NCI-H510A (cell line): ENCODE data around the gene SYCE3.
"Not testable (repeated sequence)": the region's sequence is repeated elsewhere in the genome, so short reads cannot be mapped to it uniquely, and the experiment has no call there.

Experiments used
- DNase-seq: peaks from one replicate; lab custom pipeline; 2025; lab: John Stamatoyannopoulos, UW

SYCE3 gene, protein sequence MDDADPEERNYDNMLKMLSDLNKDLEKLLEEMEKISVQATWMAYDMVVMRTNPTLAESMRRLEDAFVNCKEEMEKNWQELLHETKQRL

DNA sequence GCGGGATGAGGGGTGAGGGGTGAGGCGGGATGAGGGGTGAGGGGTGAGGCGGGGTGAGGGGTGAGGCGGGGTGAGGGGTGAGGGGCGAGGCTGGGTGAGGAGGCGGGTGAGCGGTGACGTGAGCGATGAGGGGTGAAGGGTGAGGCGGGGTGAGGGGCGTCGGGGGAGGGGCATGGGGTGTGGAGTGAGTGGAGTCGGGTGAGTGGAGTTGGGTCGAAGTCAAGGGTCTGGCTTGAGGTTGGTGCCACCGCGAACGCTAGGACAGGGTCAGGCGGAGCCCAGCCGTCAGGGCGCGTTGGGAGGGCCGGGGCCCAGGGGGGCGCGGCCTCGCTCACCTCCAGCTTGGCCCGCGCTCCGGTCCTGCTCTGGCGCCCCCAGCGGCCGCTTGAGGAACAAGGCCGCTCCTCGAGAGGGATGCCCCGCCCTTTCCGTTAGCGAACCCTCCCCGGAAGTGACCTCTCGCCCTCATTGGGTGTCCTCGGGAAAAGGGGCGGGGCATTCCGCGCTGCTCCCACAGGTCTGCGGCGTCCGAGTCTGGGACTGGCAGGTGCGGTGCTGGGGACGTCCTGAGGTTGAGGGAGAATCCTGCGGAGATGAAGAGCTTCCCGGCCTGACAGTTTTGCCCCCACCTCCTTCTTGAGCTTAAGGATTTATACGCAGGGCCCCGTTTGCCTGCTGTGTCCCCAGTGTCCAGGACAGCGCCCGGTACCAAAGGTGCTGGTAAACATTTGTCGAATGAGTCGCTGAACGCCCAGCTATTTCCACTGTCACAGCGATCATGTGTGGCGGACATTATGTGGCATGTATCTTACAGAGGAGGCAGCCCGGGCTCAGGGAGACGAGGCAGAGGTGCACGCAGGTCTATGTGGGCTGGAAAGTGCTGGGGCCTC is at the start of gene SYCE3:
Gene SYCE3 (minus strand): TSS at position 397 of the 890 bp plus-strand sequence. CDS start 6,514 bp downstream, outside the sequence.
- peak; percentile 88 for DNase-seq

DNA sequence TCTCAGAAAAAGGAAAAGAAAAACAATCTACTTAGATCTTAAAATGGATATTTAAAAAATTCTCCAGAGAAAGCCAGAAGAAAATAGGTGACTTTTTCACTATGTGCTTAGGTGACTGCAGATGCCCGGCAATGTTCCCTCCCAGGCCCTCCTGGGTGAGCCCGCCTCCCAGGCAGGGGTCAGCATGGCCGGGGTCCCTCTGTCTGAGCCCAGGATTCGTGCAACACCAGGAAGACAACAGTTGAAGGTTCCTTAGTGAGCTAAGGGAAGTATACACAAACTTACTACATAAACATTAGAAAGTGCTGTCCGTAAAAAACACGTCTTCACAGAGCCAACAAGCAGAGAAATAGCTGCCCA is 49.4 kb upstream of the SYCE3 start:
- no peak for DNase-seq

DNA sequence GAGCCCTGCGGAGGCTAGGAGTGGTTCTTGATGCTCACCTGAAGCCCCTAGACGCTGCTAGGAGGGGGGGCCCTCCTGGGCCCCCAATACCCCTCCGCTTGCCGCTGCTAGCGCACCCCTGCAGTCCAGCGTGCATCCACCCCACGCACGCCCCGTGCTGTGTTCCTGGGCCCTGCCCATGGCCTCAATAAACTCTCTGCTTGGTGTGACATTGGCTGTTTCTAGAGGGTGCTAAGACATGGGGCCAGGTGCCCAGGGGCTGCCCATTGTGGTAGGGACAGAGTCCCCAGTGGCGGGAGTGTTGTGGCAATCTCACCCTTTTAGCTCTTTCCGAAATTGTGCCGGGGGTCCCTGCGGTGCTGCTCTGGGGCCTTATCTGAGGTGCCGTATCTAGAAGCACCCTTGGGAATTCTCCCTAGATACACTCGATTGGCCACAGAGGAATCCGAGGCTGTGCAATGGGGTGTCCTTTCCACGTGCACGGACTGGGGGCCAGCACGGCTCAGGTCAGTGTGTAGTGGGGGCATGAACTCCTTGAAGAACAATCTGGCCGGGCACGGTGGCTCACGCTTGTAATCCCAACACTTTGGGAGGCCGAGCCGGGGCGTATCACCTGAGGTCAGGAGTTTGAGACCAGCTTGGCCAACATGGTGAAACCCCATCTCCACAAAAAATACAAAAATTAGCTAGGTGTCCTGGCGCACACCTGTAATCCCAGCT is 48.8 kb upstream of the SYCE3 start:
- DNase-seq = no peak

DNA sequence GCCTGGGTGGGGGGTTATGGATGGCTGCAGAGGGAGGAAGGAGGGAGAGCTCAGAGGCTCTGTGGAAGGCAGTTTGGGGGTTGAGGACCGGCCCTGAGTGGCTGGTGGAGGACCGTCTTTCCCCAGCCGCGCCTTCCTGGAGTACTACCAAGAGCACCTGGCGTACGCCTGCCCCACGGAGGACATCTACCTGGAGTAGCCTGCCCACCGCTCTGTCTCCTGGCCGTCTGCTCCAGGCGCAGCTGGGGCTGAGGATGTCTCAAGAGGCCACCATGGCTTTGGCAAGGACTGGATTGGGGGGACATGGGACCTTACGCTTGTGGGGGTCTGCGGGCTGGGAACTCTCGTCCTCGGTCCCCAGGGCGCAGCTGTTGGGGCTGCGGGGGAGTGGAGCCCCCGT is 47.9 kb upstream of the SYCE3 start:
- no peak for DNase-seq

DNA sequence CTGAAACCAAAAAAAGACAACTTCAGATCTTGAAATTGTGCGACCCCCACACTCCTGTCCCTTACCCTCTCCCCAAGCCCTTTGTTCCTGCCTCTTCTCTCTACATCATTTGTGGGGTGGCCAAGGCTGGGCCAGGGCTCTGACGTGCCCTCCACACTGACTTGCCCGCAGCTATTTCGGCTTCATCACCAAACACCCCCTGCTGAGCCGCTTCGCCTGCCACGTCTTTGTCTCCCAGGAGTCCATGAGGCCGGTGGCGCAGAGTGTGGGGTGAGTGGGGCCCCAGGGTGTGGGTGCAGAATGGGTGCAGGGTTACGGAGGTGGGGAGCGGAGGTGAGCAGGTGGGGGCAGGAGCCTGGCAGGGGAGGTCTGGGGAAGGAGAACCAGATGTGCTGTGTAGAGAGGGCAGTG is 47.3 kb upstream of the SYCE3 start:
- no peak for DNase-seq

DNA sequence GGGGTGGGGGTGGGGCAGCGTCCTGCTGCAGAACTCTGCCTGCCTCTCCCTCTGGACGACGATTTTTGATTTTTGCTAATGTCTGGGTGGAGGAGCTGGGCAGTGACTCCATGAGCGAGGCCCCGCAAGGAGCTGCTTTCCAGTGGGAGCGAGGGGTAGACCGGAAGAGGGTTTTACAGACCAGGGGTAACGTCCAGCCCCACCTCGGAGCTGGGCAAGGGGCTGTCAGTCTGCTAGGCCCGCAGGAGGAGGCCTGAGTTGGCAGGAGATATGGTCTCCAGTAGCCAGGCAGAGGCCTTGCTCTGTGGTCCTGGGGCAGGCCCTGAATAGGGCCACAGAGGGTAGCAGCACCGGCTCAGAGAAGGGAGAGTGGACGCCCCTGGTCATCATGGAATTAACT is 46.9 kb upstream of the SYCE3 start:
- no peak for DNase-seq

DNA sequence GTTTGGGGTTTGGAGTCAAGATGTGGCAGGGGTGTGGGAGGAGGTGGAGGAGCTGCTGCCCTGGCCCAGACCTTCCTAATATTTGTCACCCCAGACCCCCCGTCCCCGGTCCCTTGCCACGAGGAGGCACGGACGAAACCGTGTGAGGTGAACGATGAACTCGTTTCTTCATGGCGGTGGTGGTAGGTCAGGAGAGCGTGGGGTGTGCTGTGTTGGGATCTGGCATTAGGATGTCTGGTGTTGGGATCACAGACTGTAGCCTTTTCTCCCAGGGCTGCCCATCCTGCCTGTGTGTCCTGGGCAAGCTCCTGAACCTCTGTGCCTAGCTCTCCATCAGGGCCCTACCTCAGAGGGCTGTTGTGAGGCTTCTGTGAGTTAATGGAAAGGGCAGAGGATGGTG is 46.3 kb upstream of the SYCE3 start:
- no peak for DNase-seq

DNA sequence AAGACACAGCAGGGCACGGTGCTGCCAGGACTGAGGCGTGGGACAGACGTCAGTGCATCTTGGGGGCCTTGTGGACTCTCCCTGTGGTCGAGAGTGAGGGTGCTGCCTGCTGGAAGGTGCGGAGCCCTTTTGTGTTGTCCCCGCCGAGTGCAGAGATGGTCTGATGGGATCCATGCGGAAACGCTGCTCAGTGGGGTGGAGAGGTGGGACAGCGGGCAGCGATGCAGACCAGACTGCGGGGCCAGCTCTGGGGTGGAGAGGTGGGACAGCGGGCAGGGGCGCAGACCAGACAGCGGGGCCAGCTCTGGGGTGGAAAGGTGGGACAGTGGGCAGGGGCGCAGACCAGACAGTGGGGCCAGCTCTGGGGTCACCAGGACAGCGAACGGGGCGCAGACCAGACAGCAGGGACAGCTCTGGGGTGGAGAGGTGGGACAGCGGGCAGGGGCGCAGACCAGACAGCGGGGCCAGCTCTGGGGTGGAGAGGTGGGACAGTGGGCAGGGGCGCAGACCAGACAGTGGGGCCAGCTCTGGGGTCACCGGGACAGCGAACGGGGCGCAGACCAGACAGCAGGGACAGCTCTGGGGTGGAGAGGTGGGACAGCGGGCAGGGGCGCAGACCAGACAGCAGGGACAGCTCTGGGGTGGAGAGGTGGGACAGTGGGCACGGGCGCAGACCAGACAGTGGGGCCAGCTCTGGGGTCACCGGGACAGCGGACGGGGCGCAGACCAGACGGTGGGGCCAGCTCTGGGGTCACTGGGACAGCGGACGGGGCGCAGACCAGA is 45.5 kb upstream of the SYCE3 start:
- DNase-seq = not testable (repeated sequence)

DNA sequence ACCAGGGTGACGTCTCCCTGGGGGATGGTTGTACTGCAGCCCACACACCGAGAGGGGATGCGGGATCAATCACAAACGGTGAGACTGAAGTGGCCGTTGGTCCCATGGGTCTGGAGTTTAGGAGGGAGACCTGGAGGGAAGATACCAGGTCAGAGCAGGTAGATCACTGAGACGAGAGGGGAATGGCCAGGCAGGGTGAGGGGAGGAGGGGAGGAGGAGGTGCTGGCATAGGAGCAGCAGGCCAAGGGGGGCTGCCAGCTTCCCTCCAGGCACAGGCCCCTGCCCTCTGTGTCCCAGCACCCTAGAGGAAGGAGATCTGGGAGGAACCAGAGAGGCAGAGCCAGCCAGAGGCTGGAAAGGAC is 44.9 kb upstream of the SYCE3 start:
- DNase-seq = no peak

DNA sequence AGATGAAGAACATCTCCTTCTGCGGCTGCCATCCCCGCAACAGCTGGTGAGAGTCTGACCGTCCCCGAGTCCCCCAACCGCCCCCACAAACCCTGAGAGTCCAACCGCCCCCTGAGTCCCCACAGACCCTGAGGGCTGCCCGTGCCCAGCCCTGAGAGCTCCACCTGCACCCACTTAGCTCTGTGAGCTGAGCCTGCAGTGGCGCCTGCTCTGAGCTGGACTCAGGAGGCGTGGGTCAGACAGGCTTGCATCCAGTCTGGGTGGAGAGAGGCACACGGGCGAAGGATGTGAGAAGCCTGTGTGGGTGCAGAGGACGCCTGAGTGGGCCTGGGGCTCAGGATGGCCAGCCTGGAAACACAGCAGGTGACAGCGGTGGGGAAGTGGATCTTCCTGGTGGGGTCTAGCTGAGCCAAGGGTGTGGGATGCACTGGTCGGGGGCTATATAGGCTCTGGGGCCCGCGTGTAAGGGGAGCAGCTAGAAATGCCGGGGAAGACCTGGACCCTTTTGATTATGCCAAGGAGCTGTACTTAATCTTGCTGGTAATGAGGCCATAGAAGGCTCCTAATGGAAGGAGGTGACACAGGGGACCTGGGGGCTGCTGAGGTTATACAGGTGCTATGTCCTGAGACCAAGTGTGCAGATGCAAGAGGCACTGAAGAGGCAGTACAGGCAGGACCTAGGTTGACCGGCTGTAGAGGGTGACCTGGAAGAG is 44.4 kb upstream of the SYCE3 start:
- DNase-seq = no peak

DNA sequence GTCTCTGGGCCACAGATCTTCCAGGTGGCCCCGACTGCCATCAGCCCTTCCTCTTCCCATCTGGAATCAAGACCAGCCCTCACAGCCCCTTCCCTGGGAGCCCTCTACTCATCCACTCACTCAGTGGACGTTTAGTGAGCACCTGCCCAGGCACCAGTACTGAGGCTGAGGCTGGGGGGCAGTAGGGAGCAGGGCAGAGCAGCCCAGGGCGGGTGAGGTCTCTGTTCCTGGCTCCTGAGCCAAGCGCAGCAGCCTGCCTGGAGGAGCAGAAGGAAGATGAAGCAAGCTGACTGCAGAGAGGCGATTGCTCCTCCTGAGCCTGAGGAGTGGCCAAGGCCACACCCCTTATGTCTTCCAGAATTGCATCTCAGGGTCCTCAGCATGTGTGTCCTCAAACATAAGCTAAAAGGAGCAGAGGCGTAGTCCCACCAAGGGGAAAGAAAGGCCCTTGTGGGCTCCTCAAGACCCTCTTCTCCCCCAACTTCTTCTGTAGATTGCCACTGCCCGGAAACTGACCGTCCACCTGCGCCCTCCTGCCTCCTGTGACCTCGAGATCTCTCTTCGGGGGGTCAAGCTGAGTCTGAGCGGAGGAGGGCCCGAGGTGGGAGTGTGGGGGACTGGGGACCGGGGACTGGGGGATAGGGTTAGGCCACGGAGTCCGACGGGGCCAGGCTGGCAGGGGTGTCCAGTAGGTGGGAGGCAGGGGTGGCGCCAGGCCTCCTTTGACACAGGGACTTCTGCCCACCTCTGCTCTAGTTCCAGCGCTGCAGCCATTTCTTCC is 43.6 kb upstream of the SYCE3 start:
- DNase-seq = no peak

DNA sequence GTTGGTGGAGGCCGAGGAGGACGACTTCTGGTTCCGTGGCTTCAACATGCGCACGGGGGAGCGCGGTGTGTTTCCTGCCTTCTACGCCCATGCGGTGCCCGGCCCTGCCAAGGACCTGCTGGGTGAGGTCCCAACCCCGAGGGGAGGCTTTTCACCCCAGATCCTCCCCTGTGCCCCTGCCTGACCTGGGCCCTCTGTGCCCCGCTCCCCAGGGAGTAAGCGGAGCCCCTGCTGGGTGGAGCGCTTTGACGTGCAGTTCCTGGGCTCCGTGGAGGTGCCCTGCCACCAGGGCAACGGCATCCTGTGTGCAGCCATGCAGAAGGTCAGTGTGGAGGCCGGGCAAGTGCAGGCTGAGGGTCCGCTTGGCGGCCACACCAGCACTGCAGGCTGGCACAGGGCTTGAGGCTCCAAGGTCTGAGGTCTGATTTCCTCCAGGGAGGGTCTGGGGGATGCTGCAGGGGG is 42.9 kb upstream of the SYCE3 start:
- DNase-seq = no peak

DNA sequence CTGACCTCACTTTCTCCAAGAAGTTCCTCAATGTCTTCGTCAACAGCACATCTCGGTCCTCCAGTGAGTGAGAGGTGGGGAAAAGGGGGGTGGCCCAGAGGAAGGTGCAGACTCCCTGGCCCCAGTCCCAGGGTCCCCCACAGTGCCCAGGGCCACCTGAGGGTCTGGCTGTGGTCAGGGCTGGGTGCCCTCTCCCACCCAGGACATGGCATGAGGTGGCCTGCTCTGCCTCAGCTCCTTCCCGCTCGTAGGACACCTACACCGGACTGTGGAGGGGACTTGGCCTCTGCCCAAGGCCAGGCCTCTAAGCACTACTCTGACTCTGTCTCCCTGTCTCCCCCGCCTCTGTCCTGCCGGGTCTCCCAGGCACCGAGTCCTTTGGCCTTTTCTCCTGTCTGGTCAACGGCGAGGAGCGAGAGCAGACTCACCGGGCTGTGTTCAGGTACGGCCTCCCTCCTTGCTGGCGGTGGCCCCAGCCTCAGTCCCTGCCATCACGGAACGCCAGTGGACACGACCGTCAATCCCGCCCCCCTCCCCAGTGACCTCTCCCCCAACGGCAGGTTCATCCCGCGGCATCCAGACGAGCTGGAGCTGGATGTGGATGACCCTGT is 42.4 kb upstream of the SYCE3 start:
- DNase-seq = no peak

DNA sequence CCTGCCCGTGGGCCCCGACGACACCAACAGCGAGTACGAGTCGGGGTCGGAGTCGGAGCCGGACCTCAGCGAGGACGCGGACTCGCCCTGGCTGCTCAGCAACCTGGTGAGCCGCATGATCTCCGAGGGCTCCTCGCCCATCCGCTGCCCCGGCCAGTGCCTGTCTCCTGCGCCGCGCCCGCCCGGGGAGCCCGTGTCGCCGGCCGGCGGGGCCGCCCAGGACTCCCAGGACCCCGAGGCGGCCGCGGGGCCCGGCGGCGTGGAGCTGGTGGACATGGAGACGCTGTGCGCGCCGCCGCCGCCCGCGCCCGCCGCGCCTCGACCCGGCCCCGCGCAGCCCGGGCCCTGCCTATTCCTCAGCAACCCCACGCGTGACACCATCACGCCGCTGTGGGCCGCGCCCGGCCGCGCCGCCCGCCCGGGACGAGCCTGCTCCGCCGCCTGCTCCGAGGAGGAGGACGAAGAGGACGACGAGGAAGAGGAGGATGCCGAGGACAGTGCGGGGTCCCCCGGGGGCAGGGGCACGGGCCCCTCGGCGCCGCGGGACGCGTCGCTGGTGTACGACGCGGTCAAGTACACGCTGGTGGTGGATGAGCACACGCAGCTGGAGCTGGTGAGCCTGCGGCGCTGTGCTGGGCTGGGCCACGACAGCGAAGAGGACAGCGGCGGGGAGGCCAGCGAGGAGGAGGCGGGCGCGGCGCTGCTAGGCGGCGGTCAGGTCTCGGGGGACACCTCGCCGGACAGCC is 41.7 kb upstream of the SYCE3 start:
- DNase-seq = no peak

DNA sequence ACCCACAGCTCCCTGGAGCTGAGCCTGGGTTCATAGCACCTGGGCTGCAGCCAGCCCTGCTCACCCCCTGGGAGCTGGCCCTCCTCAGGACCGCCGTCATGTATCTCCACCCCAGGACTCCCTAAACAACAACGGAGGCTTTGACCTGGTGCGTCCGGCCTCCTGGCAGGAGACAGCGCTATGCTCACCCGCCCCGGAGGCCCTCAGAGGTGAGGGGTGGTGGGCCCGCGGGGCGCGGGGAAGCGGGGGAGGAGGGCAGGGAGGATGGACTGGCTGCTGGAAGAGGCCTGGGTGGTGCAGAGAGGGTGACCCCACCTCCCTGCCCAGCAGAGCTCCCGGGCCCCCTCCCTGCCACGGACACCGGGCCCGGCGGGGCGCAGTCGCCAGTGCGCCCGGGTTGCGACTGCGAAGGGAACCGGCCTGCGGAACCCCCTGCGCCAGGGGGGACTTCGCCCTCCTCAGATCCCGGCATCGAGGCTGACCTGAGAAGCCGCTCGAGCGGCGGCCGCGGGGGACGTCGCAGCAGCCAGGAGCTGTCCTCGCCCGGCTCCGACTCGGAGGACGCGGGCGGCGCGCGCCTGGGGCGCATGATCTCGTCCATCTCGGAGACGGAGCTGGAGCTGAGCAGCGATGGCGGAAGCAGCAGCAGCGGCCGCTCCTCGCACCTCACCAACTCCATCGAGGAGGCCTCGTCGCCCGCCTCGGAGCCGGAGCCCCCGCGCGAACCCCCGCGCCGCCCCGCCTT is 41.0 kb upstream of the SYCE3 start:
- no peak for DNase-seq

DNA sequence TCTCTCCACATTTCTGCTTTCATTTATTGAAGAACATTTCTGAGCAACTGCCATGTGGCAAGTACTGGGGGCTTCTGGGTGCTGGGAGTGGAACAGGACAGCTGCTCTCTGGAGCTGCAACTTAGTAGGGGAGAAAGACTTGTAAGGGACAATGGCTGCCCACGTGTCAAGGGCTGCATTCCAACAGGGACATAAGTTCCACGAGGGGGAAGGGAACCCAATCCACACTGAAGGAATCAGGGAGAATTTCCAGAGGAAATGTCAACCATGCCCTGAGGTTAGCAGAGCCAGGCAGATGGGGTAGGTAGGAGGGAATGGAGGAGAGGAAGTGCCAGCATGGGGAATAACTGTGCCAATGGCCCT is 39.6 kb upstream of the SYCE3 start:
- DNase-seq = no peak

DNA sequence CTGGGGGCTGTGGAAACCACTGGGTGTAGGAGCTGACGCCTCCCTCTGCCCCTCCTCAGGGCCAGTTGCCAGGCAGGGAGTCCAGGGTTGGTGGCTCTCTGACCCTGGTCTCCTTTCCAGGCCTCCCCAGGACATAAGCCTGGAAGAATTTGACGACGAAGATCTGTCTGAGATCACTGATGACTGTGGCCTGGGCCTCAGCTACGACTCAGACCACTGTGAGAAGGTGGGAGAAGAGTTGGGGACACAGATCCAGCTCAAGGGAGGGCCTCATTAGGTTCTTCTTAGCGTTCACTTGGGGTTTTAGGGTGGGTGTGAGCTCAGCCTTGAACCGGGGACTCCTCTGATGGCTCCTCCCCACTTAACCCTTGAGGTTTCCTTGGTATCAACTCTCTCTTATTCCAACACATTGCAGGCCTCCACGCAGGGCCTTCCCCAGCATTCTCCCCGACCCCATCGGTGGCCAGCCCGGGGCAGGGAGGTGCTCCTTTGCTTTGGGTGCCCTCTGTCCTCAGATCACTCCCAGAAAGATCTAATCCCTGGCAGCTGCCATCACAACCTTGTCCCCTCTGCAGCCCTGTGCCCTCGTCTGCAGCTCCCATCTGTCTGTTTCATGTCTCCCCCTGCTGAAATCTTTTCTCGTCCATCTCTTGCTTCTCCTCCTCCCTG is 39.1 kb upstream of the SYCE3 start:
- no peak for DNase-seq

DNA sequence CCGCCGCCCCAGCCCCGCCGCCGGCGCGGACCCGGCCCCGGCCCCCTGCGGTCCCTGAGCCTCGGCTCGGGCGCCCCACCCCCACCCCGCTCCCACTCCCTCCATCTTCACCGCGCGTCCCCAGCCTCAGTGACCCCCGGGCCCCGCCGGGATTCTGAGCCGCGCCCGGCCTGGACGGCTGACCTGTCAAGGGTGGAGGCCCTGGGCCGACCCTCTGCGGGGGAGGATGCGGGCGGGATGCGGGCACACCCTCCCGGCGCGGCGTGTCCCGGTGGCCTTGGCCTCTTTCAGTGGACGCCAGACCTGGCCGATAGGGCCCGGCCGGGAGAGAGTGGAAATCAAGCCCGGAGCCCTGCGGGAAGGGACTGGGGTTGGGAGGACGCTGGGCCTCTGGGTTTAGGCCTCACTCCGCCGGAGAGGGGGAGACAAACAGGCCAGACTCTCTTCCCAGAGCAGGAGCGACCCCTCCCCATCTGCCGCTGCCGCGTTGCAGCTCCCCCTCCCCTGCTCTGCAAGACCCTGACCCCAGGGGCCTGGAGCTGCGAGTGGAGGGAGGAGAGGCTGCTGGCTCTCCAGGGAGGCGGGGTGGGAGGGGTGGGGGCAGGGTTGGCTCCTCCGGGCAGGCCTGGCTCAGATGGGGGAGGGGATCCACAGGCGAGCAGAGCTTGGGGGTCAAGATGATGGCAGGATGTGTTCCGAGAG is 38.4 kb upstream of the SYCE3 start:
- no peak for DNase-seq
